KG1 (cell line): ENCODE measurements around the gene SPOCK2.
"Not testable (repeated sequence)": the region's sequence is repeated elsewhere in the genome, so short reads cannot be mapped to it uniquely, and the experiment has no call there.

ENCODE experiments used
- DNase-seq: peaks from one replicate; lab custom pipeline; 2025; lab: John Stamatoyannopoulos, UW

Gene SPOCK2

DNA sequence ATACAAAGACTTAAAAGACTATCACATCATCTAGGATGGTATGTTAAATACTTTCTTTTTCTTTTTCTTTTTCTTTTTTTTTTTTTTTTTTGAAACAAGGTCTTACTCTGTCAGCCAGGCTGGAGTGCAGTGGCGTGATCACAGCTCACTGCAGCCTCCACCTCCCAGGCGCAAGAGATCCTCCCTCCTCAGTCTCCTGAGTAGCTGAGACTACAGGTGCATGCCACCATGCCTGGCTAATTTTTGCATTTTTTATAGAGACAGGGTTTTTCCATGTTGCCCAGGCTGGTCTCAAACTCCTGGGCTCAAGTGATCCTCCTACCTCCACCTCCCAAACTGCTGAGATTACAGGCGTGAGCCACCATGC, 19.6 kb upstream of the SPOCK2 start:
- not testable (repeated sequence) for DNase-seq

- no peak for DNase-seq
Measured at GRCh38 chr10:72107325-72108003, 19.1 kb upstream of the SPOCK2 start.

GRCh38 chr10:72106896-72107295, 18.5 kb upstream of the SPOCK2 start:
- no peak for DNase-seq

GRCh38 chr10:72106154-72106849, 18.0 kb upstream of the SPOCK2 start:
- no peak for DNase-seq

GRCh38 chr10:72105710-72106109, 17.4 kb upstream of the SPOCK2 start:
- DNase-seq = no peak

GRCh38 chr10:72105098-72105475, 16.7 kb upstream of the SPOCK2 start:
- DNase-seq = no peak

GRCh38 chr10:72104472-72105097, 16.2 kb upstream of the SPOCK2 start:
- no peak for DNase-seq

- DNase-seq = no peak
Measured at GRCh38 chr10:72099600-72099921, 11.2 kb upstream of the SPOCK2 start.

GRCh38 chr10:72098836-72099599, 10.7 kb upstream of the SPOCK2 start:
- DNase-seq = no peak

DNA sequence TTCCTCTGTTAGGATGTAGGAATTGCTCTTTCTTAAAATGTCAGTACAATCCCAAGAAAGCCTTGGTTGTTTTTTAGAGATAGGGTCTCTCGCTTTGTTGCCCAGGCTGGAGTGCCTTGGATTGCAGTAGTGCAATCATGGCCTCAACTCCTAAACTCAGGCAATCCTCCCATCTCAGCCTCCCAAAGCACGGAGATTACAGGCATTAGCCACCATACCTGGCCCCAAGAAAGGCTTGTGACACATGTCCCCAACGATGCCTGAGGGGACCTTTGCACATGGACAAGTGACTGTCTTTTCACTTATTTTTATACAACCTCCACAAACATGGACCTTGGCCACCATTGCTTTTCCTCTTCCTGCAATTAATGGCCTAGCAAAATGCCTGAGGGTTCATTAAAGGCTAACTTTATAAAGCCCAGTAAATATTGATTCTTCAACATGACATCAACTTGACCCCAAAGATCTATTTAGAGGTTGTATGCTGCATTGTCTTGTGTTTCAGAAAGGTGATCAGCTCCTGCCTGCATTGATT, 10.0 kb upstream of the SPOCK2 start:
- DNase-seq = no peak

GRCh38 chr10:72097448-72098300, 9.3 kb upstream of the SPOCK2 start:
- no peak for DNase-seq

DNA sequence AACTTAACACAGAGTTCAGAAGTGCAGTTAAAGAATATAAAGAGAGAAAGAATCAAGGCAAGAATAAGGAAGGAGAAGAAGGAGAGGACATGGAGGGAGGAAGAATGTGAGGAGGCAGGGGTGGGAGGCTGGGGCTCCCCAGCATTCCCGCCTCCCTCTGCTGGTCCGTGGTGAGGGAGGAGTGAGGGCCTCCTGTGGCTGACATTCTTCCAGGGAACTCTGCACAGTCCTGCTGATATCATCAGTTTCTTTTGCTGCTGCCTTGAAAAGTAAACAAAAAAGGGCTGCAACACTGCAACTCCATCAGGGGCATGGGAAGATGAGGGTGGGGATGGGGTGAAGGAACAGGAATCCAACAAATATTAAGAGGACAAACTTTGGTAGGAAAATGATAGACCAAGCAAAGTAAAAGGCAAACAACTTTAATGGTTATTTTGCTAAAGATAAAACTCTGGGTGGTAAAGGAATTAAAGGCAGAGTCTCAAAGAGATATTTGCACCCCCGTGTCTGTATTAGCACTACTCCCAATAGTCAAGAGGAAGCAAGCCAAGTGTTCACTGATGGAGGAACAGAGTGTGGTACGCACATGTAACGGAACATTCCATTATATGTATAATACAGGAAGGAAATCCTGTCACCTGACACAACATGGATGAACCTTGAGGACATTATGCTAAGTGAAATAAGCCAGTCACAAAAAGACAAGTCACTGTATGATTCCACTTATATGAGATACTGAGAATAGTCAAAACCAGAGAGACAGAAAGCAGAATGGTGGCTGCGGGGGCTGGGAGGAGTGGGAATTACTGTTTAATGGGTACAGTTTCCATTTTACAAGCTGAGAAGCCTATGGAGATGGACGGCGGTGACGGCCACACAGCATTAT, 8.0 kb upstream of the SPOCK2 start:
- no peak for DNase-seq

GRCh38 chr10:72095195-72095594, 6.8 kb upstream of the SPOCK2 start:
- no peak for DNase-seq

- no peak for DNase-seq
Measured at GRCh38 chr10:72094574-72094973, 6.2 kb upstream of the SPOCK2 start.

DNA sequence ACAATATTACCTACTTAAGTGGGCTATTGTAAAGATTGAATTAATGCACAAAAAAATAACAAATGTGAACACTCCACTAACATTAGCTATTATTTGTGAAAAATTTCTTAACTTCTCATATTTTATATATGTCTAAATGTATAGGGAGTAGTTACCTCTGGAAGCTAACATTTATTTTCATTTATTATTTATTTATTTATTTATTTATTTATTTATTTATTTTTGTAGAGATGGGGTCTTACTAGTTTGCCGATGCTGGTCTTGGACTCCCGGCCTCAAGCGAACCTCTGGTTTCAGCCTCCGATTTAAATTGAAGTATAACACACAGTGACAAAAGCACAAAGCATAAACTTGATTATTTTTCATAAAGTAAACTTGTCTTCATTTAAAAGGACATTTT, 5.1 kb upstream of the SPOCK2 start:
- no peak for DNase-seq

GRCh38 chr10:72092987-72093386, 4.6 kb upstream of the SPOCK2 start:
- no peak for DNase-seq

DNA sequence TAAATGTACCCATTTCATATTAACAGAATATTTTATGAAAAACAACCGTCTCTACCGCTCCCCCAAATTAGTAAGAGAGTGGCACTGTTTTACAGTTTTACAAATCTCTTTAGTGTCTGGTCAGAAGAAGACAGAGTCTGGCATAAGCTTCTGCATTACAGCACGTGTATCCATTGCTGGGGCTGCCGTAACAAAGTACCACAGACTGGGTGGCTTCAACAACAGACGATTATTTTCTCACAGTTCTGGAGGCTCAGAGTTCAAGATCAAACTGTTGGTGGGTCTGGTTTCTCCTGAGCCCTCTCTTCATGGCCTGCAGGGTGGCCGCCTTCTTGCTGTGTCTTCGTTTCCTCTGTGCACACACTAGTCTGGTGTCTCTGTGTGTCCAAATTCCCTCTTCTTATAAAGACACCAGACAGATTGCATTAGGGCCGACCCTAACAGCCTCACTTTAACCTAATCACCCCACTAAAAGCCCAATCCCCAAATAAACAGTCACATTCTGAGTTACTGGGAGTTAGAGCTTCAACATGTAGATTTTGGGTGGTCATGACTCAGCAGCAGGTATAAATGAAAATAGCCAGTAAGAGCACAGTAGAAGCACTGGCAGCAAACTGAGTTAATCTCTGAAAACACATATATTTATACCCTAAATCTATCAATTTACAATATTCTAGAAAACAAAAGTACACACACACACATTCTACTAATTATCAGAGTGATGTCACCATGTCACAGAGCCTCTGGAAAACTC, 4.0 kb upstream of the SPOCK2 start:
- no peak for DNase-seq

DNA sequence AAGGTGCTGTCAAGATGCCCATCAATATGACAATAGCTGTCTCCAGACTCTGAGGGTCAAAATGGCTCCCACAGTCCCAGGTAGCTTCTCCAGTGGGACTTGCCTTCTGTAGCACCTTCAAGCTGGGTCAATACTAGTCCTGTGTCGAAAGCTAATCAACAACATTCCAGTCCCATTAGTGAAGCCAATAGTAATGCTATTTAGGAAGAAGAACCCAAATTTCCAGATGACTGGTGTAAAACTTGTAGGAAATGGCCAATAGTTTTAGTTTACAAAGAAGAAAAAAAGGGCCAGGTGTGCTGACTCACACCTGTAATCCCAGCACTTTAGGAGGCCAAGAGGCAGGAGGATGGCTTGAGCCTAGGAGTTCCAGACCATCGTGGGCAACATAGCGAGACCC, 2.0 kb upstream of the SPOCK2 start:
- no peak for DNase-seq

GRCh38 chr10:72089618-72090017, 1.3 kb upstream of the SPOCK2 start:
- DNase-seq = no peak
